ENCODE data around the gene MTR. TPM values are rescaled to one million over a fixed set of nuclear protein-coding genes. Genes with fewer than 3 reads are reported as not detected.

Gene MTR
- total RNA-seq, 1 experiment from 2014 or later = 13.8 TPM

DNA sequence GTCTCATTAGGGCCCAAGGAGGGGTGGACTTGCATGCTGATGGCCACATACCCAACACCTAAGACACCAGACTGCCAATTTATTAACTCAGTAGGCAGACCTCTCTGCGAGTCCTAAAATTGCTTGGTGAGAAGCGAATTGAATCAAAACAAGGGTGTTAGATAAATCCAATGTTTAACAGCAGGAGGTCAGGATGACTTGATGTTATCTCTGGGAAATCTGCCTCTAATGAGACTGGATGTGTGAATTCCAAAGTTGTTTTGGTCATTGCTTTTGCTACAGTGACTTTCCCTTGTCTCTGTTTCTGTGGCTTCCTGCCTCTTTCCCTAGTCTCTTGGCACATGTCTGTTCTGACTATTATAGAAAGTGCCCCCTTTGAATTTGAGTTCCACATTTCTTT, 20.8 kb downstream of the MTR start:
- in situ Hi-C loops (cut with HindIII; ENCODE audit: low pct_unique_long_range_greater_than_20kb, low sequenced_read_pairs) = no loop called here
- DNase-seq (ENCODE audit: low read depth) = no peak

DNA sequence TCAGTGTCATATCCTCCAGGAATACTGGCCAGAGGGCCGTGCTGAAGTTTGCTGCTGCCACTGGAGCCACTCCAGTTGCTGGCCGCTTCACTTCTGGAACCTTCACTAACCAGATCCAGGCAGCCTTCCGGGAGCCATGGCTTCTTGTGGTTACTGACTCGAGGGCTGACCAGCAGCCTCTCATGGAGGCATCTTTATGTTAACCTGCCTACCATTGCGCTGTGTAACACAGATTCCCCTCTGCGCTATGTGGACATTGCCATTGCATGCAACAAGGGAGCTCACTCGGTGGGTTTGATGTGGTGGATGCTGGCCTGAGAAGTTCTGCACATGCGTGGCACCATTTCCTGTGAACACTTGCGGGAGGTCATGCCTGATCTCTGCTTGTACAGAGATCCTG, 24.8 kb downstream of the MTR start:
- no peak for DNase-seq (ENCODE audit: low read depth)
- in situ Hi-C loops (cut with HindIII; ENCODE audit: low pct_unique_long_range_greater_than_20kb, low sequenced_read_pairs) = no loop called here

DNA sequence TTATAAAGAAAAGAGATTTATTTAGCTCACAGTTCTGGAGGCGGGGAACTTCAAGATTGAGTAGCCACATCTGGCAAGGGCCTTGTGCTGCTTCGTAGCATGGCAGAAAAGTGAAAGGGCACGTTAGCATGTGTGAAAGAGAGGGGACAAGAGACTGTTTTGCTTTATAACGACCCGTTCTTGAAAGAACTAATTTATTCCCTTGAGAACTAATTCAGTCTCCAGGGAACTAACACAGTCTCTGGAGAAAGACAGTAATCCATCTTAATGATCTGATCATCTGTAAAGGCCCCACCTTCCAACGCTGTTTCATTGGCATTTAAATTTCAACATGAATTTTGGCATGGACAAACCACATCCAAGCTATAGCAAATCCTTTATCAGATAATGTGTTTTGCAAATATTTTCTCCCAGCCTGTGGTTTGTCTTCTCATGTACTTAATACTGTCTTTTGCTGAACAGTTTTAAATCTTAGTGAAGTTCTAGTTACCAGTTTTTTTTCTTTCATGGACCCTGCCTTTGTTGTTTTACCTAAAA, 26.1 kb downstream of the MTR start:
- in situ Hi-C loops (cut with HindIII; ENCODE audit: low pct_unique_long_range_greater_than_20kb, low sequenced_read_pairs) = no loop called here

DNA sequence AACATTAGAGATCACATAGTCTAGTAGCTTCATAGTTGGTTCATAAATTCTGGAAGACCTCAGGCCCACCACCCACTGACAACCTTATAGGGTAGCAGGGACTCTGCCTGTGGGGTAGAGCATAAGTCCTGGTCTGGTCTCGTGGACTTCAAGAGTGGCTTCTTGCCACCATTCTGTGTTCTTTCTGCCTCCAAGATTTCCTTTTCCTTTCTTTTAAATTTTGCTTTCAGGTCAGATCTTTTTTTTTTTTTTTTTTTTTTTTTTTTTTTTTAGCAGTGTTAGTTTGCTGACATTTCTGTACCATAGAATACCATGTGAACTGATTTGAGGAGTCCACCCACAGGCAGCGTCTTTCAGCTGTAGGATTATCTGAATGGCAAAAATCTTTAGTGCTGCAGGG, 28.5 kb downstream of the MTR start:
- in situ Hi-C loops (cut with HindIII; ENCODE audit: low pct_unique_long_range_greater_than_20kb, low sequenced_read_pairs) = no loop called here
- no peak for DNase-seq (ENCODE audit: low read depth)

More for the DNA sequence above, 26.1 kb downstream of the MTR start:
- no peak for DNase-seq (ENCODE audit: low read depth)

DNA sequence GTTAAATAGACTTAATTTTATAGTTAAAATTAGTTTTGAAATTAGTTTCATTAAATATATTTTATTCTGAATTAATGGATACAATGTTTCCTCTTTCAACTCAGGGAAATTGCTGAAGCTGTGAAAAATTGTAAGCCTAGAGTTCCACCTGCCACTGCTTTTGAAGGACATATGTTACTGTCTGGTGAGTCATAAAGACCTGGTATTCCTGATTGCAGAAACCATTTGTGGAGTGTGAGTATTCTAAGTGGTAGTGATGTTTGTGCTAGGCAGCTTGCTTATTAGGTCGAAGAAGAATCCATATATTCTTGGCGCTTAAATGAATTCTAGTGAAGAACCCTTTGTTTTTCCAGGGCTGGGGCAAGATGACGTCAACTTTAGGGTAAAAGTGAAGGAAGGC, 34.0 kb downstream of the MTR start:
- DNase-seq (ENCODE audit: low read depth) = no peak
- in situ Hi-C loops (cut with HindIII; ENCODE audit: low pct_unique_long_range_greater_than_20kb, low sequenced_read_pairs) = no loop called here

DNA sequence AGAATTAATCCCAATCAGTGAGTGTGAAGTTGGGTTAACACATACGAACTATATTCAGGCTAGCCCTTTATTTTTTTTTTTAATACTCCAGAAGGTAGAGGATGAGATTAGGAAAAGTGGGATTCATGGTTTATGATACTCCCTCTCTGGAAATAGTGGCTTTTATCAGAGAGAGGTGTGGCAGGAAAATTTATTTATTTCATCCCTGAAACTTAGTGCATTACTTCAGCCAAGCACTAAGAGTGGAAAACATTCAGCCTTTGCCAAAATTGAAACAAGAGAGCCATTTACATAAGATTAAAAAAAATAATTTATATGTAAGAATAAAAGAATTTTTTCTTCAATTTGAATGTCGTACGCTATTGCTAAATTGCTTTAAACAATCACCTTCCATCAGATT, 35.0 kb downstream of the MTR start:
- in situ Hi-C loops (cut with HindIII; ENCODE audit: low pct_unique_long_range_greater_than_20kb, low sequenced_read_pairs) = no loop called here
- no peak for DNase-seq (ENCODE audit: low read depth)

DNA sequence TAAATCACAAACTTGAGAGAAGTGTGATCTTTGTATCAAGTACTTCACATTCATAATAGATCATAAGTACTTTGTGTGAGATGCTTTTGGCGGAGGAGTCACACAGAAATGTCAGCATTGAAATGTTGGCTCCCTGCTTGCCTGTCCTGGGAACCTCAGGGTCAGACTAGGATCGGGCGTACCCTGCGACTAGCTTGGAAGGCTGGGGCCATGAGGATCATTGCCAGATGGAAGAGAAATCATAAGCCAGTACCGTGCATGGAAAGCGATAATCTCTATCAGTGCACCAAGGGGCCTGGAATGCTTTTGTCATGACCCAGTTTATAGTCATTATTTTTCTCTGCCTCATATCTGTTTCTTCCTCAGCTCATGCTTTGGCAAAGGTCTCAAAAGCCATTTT, 35.5 kb downstream of the MTR start:
- in situ Hi-C loops (cut with HindIII; ENCODE audit: low pct_unique_long_range_greater_than_20kb, low sequenced_read_pairs) = no loop called here
- no peak for DNase-seq (ENCODE audit: low read depth)

DNA sequence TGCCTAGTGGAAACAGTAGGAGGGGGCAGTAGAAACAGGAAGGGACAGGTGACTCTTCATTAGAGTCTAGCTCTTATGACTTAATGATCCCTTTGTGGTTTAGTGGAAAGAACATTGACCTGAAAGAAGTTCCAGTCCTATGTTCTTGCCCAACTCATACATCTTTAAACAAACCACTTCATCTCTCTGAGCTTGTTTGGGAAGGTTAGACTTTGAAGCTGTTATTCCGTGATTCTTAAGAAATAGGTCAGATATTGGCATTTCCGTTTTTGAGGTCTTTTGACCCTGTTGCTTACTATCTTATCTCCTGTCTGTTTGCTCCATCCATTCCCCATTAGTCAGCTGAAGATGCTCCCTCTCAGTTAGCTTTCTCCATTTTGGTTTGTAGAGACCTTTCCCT, 38.5 kb downstream of the MTR start:
- in situ Hi-C loops (cut with HindIII; ENCODE audit: low pct_unique_long_range_greater_than_20kb, low sequenced_read_pairs) = no loop called here
- DNase-seq (ENCODE audit: low read depth) = no peak

DNA sequence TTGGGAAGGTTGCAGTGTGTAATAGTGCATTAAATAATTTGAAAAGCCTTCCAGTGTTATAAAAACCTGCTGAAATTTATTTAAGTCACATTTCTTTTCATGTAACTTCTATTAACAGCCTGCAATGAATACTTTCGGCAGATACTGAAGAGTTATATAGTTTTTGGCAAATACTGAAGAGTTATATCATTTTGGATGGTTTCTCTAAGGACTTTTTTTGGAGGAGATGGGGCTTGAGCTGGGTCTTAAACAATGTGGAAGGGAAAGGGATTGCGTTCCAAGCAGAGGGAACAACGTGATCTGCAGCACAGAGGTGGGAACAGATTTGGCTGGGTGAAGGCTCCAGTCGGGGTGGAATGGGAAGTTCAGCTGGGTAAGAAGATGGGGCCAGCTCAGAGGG, 39.8 kb downstream of the MTR start:
- in situ Hi-C loops (cut with HindIII; ENCODE audit: low pct_unique_long_range_greater_than_20kb, low sequenced_read_pairs) = no loop called here
- DNase-seq (ENCODE audit: low read depth) = no peak

DNA sequence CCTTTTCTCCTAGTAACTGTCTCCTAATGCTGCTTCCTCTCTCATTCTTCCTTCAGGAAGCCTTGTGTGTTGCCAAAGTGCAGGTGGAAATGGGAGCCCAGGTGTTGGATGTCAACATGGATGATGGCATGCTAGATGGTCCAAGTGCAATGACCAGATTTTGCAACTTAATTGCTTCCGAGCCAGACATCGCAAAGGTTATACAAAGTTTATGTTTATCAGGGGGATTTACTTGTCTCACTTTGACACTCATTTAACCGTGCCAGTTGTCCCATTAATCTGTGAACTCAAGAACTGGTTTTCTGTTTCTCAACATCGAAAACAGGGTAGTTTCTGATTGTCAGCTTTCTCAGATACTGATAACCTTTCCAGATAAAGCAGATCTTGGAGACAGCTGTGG, 40.4 kb downstream of the MTR start:
- in situ Hi-C loops (cut with HindIII; ENCODE audit: low pct_unique_long_range_greater_than_20kb, low sequenced_read_pairs) = no loop called here
- DNase-seq (ENCODE audit: low read depth) = no peak

DNA sequence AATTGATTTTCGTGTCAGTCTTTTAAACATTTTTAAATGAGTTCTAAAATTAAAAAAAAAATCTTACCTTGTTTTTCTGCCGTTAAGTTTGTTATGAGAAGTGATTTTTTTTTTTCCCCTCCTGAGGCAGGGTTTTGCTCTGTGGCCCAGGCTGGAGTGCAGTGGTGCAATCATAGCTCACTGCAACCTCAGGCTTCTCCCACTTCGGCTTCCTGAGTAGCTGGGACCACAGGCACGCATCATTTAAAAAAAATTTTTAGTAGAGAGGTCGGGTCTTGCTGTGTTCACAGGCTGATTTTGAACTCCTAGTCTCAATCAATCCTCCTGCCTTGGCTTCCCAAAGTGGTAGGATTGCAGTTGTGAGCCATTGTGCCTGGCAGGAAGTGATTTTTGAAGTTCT, 41.1 kb downstream of the MTR start:
- in situ Hi-C loops (cut with HindIII; ENCODE audit: low pct_unique_long_range_greater_than_20kb, low sequenced_read_pairs) = no loop called here
- DNase-seq (ENCODE audit: low read depth) = no peak

DNA sequence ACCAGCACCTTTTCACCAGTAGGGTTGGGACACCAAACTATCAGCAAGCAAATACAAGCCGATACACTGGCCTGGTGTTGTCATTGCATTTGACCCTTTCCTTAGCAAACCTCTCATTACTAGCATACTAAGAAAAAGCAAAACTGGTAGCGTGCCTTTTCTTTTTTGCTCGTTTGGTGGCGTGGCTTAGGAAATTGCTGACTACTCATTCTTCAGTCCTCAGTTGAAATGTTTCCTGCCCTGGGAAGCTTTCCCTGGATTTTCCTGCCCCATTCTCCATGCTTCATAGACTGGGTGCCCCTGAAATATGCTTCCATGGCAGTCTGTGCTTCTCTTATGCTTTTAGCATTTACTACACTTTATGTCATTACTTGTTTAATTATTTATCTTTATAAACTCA, 42.0 kb downstream of the MTR start:
- in situ Hi-C loops (cut with HindIII; ENCODE audit: low pct_unique_long_range_greater_than_20kb, low sequenced_read_pairs) = no loop called here
- DNase-seq (ENCODE audit: low read depth) = no peak

DNA sequence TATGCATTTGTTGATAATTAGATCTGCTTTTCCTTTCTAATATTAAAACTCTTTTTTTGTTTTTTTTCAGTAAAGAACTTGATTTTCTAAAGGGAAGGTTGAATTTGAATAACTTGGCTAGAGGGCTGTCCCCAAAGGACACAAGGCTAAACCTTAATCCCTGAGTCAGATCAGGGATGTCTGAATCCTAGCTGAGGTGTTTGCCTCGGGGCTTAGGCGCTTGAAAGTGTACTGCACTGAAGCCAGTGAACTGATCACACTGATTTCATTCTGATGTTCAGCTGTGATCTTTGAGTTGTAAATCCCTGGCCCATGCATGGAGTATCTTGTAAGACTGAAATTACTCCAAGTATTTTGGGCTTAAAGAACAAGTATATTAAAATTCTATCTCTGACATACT, 42.8 kb downstream of the MTR start:
- no peak for DNase-seq (ENCODE audit: low read depth)
- in situ Hi-C loops (cut with HindIII; ENCODE audit: low pct_unique_long_range_greater_than_20kb, low sequenced_read_pairs) = no loop called here

DNA sequence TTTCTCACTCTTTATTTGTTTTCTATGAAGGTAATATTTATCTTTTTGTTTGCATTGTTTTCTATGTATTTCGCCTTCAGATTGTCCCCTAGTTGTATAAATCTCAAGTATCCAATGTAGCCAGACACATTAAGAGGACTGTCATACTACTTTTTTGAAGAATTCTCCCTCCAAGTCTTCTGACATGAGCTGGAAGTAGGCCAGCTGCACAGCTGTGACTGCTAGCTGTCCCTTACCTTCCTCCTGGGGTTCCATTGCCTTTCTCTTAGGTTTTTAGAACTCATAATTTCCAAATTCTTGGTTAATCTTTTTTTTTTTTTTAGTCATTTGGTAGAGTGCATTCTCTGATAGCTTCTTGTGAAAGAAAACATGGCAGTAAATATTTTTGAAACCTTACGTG, 46.2 kb downstream of the MTR start:
- no peak for DNase-seq (ENCODE audit: low read depth)
- in situ Hi-C loops (cut with HindIII; ENCODE audit: low pct_unique_long_range_greater_than_20kb, low sequenced_read_pairs) = no loop called here

DNA sequence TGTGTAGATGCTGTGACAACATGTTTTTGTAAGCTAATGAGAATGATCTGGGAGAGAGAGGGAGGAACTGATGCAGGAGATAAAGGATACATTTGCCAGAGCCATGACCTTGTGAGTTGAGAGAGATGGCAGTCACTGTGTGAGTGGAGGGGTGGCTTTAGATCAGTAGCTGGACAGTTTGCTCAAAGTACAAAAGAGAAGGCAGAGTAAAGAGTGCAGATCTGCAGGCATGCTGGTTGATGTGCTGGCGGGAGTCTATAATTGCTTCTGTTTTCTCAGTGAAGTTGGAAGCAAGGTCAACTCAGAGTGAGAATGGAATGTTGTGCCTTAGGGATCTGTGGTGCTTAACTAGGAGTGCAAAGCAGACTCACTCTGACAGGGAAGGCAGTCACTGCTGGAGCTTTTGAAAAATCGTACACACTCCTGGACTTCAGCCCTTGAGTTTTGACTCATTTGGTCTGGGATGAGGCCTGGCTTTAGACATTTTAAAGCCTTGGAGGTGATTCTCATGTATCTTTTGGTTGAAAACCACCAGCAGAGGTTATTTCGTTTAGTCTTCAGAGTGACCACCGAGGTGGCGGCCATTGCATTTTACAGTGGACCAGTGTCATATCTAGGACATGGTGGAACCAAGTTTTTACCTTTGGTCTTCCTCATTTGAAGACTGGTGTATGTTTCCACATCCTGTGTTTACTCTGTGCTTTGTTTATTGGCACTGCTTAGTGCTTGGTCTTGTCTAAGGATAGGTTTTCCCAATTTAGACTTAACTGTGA, 49.6 kb downstream of the MTR start:
- in situ Hi-C loops (cut with HindIII; ENCODE audit: low pct_unique_long_range_greater_than_20kb, low sequenced_read_pairs) = no loop called here
- DNase-seq (ENCODE audit: low read depth) = no peak

DNA sequence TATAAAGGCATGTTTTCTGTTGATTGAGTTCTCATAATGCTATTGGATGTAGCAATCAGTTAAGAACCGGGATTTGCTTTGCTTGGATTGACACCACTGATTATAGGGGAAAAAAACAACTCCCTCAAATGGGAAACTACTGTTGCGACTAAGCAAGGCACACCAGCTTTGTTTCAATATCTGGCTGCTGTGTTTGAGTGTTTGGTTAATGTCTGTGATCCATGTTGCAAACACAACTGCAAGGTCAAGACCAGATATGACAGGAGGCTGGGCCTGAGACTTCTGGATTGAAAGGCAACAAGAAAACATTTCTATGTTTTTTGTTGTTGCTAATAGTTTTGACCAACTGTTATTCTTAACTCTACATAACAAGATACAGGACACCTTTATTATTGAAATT, 50.7 kb downstream of the MTR start:
- no peak for DNase-seq (ENCODE audit: low read depth)

DNA sequence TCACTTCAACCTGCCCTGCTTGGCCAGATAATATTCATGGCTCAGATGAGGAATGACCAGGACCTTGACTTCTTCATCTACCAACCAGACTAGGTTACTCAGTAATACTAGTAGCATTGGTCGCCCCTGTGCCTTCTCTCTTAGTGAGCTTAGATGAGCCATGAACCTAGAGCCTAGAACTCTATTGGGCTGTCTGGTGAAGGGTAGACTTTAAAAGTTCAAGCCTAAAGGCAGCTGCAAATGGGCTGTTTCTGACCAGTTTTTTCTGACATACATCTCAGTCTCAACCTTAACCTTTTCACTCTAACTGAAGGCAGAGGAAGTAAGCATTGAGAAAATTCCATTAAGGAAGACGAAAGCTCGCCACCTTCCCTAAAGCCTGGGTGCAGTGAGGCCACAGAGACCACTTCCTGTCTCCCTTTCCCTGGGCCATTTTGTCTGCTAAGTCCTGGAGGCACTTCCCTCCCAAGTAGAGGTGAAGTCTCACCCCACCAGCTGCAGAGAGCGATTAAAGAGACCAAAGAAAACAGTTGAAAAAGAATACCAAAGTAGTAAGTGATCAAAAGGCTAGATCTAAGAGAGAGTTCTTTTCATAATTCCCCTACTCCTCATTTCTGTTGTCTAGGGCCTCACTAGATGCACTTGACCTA, 53.3 kb downstream of the MTR start:
- in situ Hi-C loops (cut with HindIII; ENCODE audit: low pct_unique_long_range_greater_than_20kb, low sequenced_read_pairs) = no loop called here
- no peak for DNase-seq (ENCODE audit: low read depth)

More for the DNA sequence above, 50.7 kb downstream of the MTR start:
- in situ Hi-C loops (cut with HindIII; ENCODE audit: low pct_unique_long_range_greater_than_20kb, low sequenced_read_pairs) = no loop called here

DNA sequence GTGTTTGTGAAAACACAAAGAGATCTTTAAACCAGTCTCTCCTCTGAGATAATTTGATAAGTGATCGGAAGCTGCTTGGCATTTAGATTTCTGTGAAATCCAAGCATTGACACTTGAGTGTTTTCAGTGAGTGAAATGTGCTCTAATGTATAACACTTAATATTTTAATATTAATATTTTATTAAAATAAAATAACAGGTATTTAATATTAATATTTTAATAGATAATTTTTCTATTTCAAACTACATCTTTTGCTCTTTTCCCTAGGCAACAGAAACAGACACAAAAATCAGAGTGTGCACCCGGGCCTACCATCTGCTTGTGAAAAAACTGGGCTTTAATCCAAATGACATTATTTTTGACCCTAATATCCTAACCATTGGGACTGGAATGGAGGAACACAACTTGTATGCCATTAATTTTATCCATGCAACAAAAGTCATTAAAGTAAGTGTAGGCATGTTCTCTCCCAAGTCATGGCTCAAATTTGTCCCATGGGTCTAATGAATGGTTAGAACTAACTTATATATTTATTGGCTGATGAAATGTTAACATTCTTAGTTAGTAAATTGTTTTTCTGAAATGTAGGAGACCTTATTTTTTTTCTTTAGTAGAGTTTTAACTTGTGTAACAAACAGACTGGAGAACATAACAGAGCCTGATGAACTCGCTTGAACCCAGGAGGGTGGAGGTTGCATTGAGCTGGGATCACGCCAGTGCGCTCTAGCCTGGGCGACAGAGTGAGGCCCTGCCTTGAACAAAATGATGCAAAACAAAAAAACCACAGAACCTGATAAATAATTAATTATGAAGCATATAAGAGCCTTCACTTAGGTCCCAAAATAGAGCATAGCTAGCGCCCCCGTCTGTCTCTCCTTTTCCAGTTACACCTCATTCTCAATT, 55.2 kb downstream of the MTR start:
- in situ Hi-C loops (cut with HindIII; ENCODE audit: low pct_unique_long_range_greater_than_20kb, low sequenced_read_pairs) = no loop called here
- DNase-seq (ENCODE audit: low read depth) = no peak

DNA sequence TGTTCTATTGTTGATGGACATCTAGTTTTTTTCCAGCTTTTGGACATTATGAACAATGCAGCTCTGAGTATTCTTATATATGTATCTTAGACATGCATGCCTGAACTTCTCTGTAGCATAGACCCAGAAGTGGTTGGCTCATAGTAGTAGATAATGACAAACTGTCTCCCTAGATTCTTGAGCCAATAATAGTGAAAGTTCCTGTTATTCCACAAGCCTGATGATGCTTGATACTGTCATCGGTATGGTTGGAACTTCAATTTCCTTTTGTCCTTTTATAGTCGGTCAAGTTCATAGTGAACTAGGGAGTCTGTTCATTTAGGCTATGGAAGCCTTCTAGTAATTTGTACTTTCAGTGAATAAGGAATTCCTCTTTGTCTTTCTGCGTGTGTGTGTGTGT, 56.8 kb downstream of the MTR start:
- in situ Hi-C loops (cut with HindIII; ENCODE audit: low pct_unique_long_range_greater_than_20kb, low sequenced_read_pairs) = no loop called here
- DNase-seq (ENCODE audit: low read depth) = no peak

All from Caki2 (cell line).